ENCODE results near the gene VN1R2.
A peak's percentile ranks its signal among the peaks of the same experiment; 100 is the strongest.
"Not testable (repeated sequence)": the region's sequence is repeated elsewhere in the genome, so short reads cannot be mapped to it uniquely, and the experiment has no call there.

The VN1R2 gene

GRCh38 chr19:53257715-53258342 lies at the start of gene VN1R2:
VN1R2 (plus strand) TSS chr19:53258292; CDS start chr19:53258376, 84 bp downstream.
- DNase-seq: not testable (repeated sequence)

GRCh38 chr19:53211554-53211953 lies 46.5 kb upstream of the VN1R2 start:
- not testable (repeated sequence) for DNase-seq

GRCh38 chr19:53212703-53213320 lies 45.3 kb upstream of the VN1R2 start:
- DNase-seq: no peak

GRCh38 chr19:53222716-53223115 lies 35.4 kb upstream of the VN1R2 start:
- DNase-seq: not testable (repeated sequence)

- no peak for DNase-seq
These were observed 33.5 kb upstream of the VN1R2 start for GRCh38 chr19:53224606-53225005.

- DNase-seq: no peak
These were observed 20.8 kb upstream of the VN1R2 start for GRCh38 chr19:53237114-53237777.

GRCh38 chr19:53246498-53246897 lies 11.6 kb upstream of the VN1R2 start:
- no peak for DNase-seq

GRCh38 chr19:53254411-53255341 lies 3.4 kb upstream of the VN1R2 start, which contains the start of gene ZNF677:
ZNF677 (minus strand) TSS chr19:53254873; CDS start chr19:53251550, 3,323 bp downstream.
- peak; percentile 83 for DNase-seq

- DNase-seq: not testable (repeated sequence)
These were observed 9.5 kb downstream of the VN1R2 start, which contains the start of gene VN1R4 for GRCh38 chr19:53267623-53268022. VN1R4 (minus strand) TSS chr19:53267723; CDS start chr19:53267665, 58 bp downstream.

- DNase-seq: not testable (repeated sequence)
These were observed 11.8 kb downstream of the VN1R2 start for GRCh38 chr19:53269861-53270260.

- no peak for DNase-seq
These were observed 14.0 kb downstream of the VN1R2 start for GRCh38 chr19:53272044-53272443.

- no peak for DNase-seq
These were observed 17.4 kb downstream of the VN1R2 start for GRCh38 chr19:53275480-53275879.

GRCh38 chr19:53281947-53282346 lies 23.9 kb downstream of the VN1R2 start:
- not testable (repeated sequence) for DNase-seq

GRCh38 chr19:53285087-53285486 lies 27.0 kb downstream of the VN1R2 start:
- no peak for DNase-seq

GRCh38 chr19:53290758-53291549 lies 32.9 kb downstream of the VN1R2 start:
- DNase-seq: no peak

- DNase-seq: no peak
These were observed 36.8 kb downstream of the VN1R2 start for GRCh38 chr19:53294786-53295441.

- not testable (repeated sequence) for DNase-seq
These were observed 43.2 kb downstream of the VN1R2 start for GRCh38 chr19:53301341-53301740.

GRCh38 chr19:53308339-53308811 lies 50.3 kb downstream of the VN1R2 start:
- DNase-seq: no peak

Data from stimulated activated CD4-positive, alpha-beta T cell treated with anti-CD3 and anti-CD28 coated beads, Interleukin-4, amount 100 ng/mL, for 1 hour (primary cell).